SH-SY5Y (cell line): ENCODE data around the gene RPL18.

Source experiments
- GATA2 ChIP-seq: IDR thresholded peaks from 2 replicates; pipeline ENCODE4 v1.6.1; 2011; ENCODE audit warnings: mild to moderate bottlenecking, low read depth, low read length
- GATA3 ChIP-seq: IDR thresholded peaks from 2 replicates; pipeline ENCODE4 v1.6.1; 2011; ENCODE audit warnings: low read depth, mild to moderate bottlenecking, low read length, moderate library complexity

DNA sequence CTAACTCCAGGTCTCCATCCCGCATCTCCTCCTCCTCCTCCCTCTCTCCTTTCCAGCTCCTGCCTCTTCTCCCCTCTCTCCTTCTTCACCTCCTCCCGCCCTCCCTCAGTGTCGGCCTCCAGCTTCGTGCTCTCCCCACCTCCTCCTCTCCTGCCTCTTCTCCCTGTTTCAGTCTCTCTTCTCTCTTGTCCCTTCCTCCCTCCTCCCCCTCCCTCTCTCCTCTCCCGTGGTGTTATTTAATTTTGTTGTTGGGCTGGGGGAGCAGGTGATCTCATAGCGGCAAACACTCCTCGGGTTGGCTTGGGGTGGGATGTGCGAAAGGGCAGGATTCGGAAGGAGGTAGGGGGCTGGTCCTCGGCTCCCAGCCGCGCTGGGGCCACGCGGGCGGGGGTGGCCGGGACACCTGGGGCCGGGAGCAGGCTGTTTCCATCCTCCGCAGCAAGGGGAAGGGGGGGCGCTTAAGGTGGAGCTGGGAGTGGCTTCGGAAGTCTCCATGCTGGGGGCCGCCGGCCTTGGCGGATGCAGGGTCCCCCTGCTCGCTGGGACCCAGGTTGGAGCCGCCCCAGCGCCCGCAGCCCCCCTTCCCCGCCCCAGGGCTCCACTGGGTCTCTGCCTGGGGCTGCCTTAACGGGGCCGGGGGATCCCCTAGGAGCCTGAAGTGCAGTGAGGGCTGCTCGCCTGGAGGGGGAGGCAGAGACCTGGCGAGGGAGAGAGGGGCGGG is 27.2 kb upstream of the RPL18 start, which contains the start of gene CA11:
- TF ChIP-seq GATA2 = no peak
- TF ChIP-seq GATA3 = no peak
